ENCODE data around the gene CMC2. TPM values are rescaled to one million over a fixed set of nuclear protein-coding genes. Genes with fewer than 3 reads are reported as not detected.
A peak's percentile ranks its signal among the peaks of the same experiment; 100 is the strongest.

Gene CMC2
- total and polyA plus RNA-seq, 2 of the 13 experiments (the other 11 are each of a cell fraction or from before 2014, with no cell fraction given): 116 to 129 TPM

GRCh38 chr16:81035398-81035974 lies 28.8 kb upstream of the CMC2 start, which contains the start of gene ATMIN (continued):
- TF ChIP-seq SNAPC2 (CRISPR knock-in tag; IDR thresholded peaks at IDR 0.05) (no peak), GATAD1 (CRISPR knock-in tag; IDR thresholded peaks at IDR 0.05) (peak; percentile 40), FOXA3 (CRISPR knock-in tag; IDR thresholded peaks at IDR 0.05) (peak; percentile 35; the same call in 1 of the 2 replicates), CAMTA2 (CRISPR knock-in tag; IDR thresholded peaks at IDR 0.05; ENCODE audit: borderline replicate concordance) (0 out of 2 replicates have a peak, but pooled peaks have one; percentile 51), ZNF235 (CRISPR knock-in tag; IDR thresholded peaks at IDR 0.05; ENCODE audit: borderline replicate concordance) (peak; percentile 6; the same call in 1 of the 2 replicates), SIN3B (IDR thresholded peaks at IDR 0.05; ENCODE audit: low read length) (0 out of 2 replicates have a peak, but pooled peaks have one; percentile 45), GABPB1 (CRISPR knock-in tag; IDR thresholded peaks at IDR 0.05) (peak; percentile 89), ZNF577 (CRISPR knock-in tag; IDR thresholded peaks at IDR 0.05; ENCODE audit: borderline replicate concordance, low read depth) (no peak), LRRFIP1 (CRISPR knock-in tag; conservative IDR thresholded peaks at IDR 0.05) (no peak), ATF4 (CRISPR knock-in tag; IDR thresholded peaks at IDR 0.05) (no peak; a peak in 1 of 4 replicates), ZFP36L1 (CRISPR knock-in tag; IDR thresholded peaks at IDR 0.05) (0 out of 2 replicates have a peak, but pooled peaks have one; percentile 55), TBX2 (CRISPR knock-in tag; IDR thresholded peaks at IDR 0.05; ENCODE audit: borderline replicate concordance) (peak; percentile 43; the same call in 1 of the 2 replicates), GLMP (CRISPR knock-in tag; IDR thresholded peaks at IDR 0.05; ENCODE audit: borderline replicate concordance) (no peak), MED1 (CRISPR knock-in tag; IDR thresholded peaks at IDR 0.05) (0 out of 2 replicates have a peak, but pooled peaks have one; percentile 42), ZNF670 (CRISPR knock-in tag; IDR thresholded peaks at IDR 0.05; ENCODE audit: borderline replicate concordance) (no peak), KLF12 (CRISPR knock-in tag; IDR thresholded peaks at IDR 0.05; ENCODE audit: borderline replicate concordance) (0 out of 2 replicates have a peak, but pooled peaks have one; percentile 63), ZNF749 (CRISPR knock-in tag; IDR thresholded peaks at IDR 0.05; ENCODE audit: borderline replicate concordance) (peak; percentile 42; the same call in 1 of the 2 replicates), ATF3 (CRISPR knock-in tag; IDR thresholded peaks at IDR 0.05) (0 out of 2 replicates have a peak, but pooled peaks have one; percentile 8), KDM5B (CRISPR knock-in tag; IDR thresholded peaks at IDR 0.05; ENCODE audit: borderline replicate concordance) (peak; percentile 38; the same call in 1 of the 2 replicates), HBP1 (CRISPR knock-in tag; IDR thresholded peaks at IDR 0.05; ENCODE audit: low read depth) (0 out of 2 replicates have a peak, but pooled peaks have one; percentile 51), SAP130 (CRISPR knock-in tag; IDR thresholded peaks at IDR 0.05; ENCODE audit: low read depth) (peak; percentile 69), TGIF2 (CRISPR knock-in tag; IDR thresholded peaks at IDR 0.05) (peak; percentile 35; the same call in 1 of the 2 replicates), THAP11 (CRISPR knock-in tag; IDR thresholded peaks at IDR 0.05) (peak; percentile 72), CREM (IDR thresholded peaks at IDR 0.05) (no peak), CREM (CRISPR knock-in tag; IDR thresholded peaks at IDR 0.05) (no peak)
